ENCODE measurements around the gene AGBL1.

DNA sequence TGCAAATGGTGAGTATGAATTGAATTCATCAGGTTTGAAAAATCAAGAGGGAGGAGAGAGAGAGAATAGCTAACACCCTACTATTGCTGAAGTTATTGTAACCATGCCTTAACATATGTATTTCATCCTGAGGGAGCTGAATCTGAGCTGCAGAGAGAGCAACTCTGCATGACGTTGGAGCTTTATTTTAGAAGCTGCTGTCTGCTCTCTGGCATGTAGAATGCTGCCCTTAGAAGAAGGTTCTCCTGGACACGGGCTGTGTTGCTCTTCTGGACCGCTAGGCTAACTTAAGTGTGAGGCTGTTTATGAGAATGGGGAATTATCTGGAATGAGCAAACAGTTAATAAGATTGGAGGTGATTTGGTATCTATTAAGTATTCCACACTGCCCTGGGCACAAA lies 814.6 kb downstream of the AGBL1 start:
- TF ChIP-seq, protein P1, sequence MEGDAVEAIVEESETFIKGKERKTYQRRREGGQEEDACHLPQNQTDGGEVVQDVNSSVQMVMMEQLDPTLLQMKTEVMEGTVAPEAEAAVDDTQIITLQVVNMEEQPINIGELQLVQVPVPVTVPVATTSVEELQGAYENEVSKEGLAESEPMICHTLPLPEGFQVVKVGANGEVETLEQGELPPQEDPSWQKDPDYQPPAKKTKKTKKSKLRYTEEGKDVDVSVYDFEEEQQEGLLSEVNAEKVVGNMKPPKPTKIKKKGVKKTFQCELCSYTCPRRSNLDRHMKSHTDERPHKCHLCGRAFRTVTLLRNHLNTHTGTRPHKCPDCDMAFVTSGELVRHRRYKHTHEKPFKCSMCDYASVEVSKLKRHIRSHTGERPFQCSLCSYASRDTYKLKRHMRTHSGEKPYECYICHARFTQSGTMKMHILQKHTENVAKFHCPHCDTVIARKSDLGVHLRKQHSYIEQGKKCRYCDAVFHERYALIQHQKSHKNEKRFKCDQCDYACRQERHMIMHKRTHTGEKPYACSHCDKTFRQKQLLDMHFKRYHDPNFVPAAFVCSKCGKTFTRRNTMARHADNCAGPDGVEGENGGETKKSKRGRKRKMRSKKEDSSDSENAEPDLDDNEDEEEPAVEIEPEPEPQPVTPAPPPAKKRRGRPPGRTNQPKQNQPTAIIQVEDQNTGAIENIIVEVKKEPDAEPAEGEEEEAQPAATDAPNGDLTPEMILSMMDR (IDR thresholded peaks at IDR 0.05): peak in 7 of 12 donors; percentile 8 to 41 (median 18)
- TF ChIP-seq POLR2A (IDR thresholded peaks at IDR 0.05): no peak

Measured in heart left ventricle (tissue), 13 donors.